Activated T-cell treated with anti-CD3 and anti-CD28 coated beads for 1 hour (primary cell): ENCODE data around the gene KIF21B.

Experiments used
- DNase-seq: peaks from one replicate; pipeline ENCODE4 v3.0.0-alpha.2; 2020; ENCODE audit warnings: low read depth

The KIF21B gene

DNA sequence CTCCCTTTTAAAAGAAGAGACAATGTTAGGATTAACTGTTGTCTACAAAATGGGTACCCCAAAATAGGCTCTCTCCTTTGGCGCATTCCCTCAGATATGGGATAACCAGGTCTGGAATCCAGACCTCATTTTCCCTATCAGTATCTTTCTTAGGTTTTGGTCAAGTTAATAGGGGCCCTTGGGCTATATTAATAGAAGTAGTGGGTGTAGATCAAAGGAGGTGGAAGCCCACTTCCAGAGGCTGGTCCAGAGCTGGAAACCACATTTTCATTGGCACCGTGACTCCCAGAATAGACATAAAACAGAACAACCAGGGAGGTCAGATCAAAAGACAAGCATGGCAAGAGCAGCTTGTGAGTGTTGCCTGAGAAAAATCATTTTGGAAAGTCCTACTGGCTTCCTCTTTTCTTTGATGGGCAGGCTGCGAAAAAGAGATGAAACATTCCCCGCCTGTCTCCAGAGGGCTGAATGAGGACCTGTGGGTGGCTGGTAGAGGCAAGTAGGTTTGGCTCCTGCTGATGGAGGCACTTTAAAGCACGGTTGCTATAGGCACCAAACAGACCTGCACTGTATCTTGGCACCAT, 25.8 kb upstream of the KIF21B start:
- no peak for DNase-seq

GRCh38 chr1:201048521-201048920, 25.0 kb upstream of the KIF21B start:
- no peak for DNase-seq

DNA sequence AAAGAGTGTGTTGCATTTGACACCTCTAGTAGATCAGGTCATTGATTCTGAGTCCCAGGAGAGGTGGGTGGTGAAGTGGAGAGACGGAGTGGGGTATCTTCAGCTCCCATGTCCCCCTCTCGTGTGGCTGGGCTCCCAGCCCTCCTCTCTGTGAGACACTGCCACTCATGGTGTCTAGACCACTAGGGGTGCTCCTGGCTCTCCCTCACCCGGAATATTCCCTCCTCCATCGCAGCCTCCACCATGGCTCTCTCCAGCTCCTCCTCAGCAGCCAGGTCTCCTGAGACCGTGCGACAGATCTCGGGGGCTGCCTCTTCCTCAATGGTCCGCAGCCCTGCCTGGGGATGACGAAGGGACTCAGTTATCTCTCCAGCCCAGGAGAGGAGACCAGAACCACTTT, 20.6 kb upstream of the KIF21B start:
- DNase-seq: no peak

DNA sequence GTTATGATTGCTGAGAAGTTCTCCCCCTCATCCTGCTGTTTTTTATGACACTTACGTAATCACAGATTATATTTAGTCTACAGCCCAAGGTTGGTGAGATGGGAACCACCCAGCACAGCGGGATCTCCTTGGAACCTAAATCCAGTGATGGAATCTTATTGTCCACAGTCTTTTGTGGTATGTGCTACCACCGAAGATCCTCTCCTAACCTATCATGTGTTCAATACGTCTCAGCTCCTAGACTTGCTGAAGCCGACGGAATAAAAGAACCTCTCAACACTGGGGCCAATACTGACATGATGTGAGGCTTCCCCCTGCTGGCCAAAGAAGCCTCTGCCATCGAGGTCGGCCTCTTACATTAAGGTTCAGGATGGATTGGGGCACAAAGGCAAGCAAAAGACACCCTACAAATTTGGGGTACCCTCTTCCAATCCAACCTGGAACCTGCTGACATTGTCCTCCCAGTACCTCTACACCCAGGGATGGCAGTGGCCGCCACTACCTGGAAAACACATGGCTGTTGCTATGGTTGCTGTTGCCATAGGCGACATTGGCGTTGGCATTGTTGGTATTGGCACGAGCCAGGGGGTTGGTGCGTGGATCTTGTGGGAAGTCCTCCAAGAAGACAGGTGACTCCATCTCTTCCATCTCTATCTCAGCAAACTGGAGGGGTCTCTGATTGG, 19.4 kb upstream of the KIF21B start:
- peak; percentile 59 for DNase-seq

DNA sequence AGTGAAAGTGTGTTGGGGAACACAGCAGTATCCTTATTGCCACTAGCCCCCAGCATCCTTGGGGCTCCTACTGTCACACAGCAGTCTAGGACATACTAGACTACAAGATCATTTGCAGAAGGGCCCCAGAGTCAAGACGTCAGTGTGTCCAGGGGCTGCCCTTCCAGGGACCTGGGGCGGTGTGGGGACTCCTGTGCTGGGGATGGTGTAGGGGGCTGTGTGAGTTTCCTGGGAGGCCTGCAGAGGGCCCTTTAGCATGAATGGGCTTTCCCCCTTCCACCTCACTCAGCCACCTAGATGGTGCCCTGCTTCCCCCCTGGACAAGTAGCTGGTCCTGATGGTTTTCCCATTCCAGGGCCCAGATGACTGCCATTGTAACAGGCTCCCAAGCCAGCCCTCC, 17.5 kb upstream of the KIF21B start:
- DNase-seq: no peak

DNA sequence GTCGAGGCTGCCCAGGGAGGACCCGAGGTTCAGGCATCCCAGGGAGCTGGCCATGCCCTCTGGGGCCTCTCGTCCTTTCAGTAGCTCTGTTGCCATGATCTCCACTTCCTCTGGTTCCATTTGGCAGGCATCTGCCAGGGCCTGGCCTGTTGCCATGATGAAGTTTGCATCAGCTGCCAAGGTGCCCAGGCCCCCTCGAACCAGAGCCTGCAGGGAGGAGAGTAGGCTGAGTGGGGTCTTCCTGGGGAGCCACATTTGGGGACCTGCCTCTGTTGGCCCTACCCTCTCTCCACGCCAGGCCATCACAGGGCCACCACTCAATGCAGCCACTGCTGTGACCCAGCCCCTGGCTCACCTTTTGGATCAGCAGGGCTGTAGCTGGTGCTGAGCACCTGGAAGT, 16.4 kb upstream of the KIF21B start:
- DNase-seq: no peak

DNA sequence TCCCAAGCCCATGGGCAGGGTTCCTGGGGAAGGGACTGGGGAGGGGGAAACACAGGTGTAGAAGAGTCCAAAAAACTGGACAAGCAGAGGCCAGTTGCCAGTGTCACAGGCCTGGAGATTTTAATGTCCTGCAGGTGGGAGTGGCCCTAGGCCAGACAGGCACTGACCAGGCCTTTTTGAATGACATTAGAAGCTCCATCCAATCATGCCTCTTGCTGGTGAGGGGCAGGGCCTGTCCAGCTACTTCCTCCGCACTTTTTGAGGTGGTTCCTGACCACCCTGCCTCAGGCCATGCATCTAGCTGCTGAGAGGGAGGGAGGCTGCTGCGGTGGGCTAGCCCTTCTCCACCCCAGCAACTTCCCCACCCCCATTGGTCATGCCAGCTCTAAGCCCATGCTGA, 15.9 kb upstream of the KIF21B start:
- no peak for DNase-seq

DNA sequence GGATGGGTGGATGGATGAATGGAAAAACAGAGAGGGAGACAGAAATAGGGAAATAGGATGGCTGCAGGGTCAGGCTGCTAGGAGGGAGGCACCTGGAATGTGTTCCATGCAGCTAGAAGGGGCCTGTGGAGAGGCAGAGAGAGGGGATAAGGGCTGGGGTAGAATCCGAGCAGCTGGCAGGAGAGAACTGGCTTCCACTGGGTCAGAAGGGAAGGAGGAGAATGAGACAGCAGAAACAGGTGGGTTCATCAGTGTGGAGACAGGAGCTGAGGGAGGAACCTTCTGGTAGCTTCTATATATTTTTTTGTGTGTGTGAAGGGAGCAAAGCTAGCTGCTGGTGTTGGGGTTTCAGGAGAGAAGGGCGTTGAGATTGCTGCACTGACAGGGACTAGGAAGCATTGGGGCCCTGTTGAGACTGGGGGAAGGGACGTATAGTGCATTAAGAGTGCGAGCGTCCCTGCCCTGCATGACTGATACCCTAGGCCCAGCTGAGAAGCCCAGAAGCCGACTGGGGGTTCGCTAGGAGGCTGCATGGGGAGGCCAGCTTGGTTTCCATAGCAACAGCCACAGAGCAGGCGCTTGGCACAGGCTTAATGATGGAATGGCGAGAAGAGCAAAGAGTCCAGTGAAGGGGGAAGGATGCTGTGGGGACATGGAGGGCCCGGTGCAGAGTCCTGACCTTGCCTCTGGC, 14.8 kb upstream of the KIF21B start:
- DNase-seq: no peak

DNA sequence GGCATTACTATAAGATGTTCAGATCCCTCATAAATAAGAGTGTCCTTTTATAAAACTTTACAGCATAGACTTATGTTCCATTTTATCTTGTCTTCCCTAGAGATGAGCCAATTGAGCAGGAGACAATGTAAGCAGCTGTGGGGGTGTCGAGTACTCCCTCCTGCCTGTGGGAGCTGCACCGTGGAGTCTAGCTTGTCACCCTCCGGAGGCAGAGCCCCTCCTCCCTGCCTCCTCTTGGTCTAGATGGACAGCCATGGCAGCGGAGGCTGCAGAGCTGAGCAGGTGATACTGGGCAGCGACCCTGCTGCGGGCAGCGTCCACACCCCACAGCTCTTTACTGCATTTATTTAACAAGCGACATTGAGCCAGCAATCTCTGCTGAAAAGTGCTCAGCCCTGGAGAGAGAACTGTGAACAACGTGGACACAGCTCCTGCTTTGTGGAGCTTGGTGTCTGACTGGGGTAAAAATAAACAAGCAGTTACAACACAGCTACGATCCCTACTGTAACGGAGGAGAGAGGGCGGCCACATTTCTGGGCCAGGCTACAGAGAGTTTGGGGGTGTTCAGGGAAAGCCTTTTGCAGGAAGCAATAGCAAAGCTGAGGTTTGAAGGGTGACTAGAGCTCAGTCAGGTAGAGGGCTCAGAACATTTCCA, 12.8 kb upstream of the KIF21B start:
- DNase-seq: no peak

DNA sequence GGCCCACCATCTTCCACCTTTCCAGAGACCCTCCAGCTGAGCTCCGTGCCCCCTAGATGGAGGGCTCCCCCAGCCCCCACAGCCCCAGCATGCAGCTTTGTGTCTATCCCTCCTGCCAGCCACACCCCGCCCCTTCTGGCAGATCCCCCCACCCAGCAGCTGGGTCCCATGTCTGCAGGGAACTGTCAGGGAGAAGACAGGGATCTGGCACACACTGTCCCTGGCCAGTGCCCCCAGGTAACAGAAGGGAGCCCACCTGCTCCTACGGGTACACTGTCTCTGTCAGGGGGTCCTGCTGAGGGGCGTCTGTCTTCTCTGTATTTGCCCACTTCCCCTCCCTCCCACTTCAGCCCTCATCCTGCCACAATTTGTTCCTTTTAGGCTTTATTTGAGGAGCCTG, 11.2 kb upstream of the KIF21B start:
- DNase-seq: no peak

DNA sequence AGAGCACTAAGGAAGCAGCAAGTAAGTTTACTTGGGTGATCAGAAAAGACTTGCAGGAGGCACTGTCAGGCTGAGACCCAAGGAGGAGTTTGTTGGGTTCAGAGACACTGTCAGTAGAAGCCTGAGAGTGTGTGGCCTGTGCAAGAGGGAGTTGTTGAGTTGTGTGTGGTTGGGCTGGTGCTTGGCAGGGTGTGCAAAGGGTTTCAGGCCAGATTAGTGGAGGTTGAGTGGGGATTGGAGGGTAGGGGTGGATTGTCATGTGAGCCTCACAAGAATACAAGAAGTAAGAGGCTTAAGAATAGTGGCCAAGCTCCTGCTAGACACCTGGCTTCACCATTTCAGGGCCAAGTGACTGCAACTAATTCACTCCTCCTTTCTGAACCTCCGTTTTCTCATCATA, 8.9 kb upstream of the KIF21B start:
- DNase-seq: no peak

GRCh38 chr1:201028461-201028889, 5.0 kb upstream of the KIF21B start:
- DNase-seq: no peak

- no peak for DNase-seq
Measured at GRCh38 chr1:201026836-201027235, 3.3 kb upstream of the KIF21B start.

- DNase-seq: no peak
Measured at GRCh38 chr1:201026234-201026633, 2.7 kb upstream of the KIF21B start.

- DNase-seq: no peak
Measured at GRCh38 chr1:201025571-201026002, 2.1 kb upstream of the KIF21B start.

DNA sequence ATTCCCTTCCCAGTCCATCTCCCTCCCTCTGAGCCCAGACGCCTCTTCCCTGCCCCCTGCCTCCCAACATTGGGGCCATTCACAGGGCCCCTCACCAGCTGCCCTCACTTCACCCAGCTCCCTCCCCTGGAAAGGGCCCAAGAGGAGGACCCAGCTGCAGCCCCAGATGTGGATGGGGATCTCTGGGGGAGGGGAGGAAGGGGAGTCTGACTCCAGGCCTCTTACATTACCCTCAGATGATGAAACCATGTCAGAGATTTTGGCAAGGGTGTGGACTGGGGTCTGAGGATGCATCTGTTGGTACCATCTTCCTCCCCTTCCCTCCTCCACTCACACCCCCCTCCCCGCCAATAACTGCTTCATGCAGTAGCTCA, 1.1 kb upstream of the KIF21B start:
- no peak for DNase-seq

DNA sequence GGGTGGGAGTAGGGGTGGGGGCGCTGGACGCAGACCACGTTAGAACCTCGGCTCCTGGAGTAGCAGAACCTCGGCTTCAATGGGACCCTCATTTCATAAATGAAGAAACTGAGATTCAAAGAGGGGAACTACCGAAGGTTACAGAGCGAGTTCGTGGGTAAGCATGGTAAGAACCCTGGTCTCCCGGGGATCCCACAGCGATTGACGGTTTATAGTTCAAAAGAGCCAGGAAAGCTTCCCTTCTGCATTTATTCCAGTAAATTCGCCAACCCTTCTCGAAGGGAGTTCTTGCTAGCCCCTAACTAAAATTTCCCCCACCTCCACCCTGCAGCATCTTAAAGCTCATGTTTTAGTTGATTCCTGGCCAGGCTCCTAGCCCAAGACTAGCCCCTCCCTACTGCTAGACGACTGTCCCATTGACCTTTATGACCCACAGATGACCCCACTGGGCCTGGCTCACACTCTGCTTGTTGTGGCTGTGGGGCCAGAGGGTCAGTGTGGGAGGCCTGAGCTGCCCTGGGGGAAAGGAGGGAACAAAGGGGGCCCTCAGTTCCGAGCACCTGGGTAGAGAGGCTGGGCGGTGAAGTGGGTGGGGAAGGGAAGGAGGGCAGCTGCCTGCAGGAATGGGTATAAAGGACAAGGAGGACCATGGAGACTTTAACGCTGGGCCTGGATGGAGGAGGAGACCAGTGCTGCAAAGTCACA, 558 bp upstream of the KIF21B start:
- DNase-seq: no peak

DNA sequence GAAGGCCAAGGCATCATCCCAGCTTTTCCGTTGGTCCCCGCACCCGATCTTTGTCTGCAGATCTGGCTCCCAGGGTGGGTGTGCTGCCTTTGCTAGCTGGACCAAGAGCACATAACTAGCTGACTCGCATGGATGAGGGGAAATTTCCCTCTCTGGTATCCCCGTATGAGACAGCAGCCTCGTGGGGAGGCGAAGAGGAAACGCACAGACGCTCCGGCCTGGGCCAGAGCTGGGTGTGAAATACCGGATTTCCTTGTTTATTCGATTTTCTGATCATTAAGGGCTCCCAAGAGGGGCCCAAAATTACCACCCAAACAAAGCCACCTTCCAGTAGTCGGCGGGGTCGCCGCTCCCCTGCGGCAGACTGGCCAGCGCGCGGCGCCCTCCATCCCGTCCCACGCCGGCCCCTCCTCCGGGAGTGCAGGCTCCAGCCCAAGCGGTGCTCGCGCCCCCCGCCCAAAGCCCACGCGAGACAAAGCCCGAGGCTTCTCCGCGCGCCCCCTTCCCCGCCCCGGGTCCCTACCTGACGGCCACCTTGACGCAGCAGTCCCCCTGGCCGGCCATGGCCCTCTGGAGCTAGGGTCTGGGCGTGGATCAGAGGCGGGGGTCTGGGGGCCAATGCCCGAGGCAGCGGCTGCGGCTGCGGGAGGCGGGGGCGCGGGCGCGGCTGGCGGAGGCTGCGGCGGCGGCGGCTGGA, 546 bp downstream of the KIF21B start:
- peak; percentile 25 for DNase-seq

DNA sequence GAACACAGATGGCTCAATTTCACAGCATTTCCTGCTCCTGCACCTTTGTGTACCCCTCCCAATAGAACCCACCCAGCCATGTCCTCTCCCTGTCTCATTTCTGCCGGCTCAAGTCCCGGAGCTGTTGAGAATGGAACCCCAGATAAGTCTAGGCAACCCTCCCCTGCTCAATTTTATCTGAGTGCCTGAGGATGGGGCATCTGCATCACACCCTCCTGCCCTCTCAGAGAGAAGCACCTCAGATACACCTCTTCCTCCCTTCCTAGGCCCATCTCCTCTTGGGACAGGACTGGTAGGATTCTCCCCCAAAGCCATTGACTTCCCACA, 1.1 kb downstream of the KIF21B start:
- no peak for DNase-seq

DNA sequence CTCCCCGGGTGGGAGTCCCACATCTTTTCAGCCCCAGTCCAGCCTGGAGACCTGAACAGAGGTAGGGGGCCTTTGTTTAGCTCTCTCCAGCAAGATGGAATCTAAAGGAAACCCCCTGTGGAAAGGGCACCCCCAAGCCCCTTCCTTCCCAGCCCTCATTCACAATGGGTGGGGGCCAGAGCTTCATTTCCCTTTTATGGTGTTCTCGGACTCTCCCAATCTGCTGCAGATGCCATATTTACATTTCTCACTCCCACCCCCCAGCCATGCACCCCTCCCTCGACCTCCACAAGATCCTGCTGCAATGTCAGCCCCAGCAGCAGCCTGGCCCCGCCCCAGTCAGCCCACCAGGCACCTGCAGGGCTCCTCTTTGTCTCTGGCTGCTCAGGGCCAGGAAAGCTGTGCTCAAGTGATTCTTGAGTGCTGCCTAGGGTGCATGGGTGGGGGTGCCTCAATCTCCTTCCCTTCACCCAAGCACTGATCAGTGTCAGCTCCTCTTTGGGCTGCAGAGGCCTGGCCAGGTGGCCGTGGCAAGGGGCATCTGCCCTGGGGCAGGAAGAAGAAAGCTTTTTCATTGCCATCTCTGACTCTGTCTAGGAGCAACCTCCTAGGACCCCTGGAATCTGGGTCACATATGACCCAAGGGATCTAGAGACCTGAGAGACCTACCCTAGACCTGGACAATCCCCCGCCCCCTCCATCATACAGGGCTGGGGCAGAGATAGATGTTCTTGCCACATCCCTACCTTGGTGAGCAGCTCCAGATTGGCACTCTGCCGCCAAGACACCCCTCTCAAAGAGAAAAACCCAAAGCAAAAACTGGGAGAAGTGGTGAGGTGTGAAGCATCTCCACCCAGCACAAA, 1.7 kb downstream of the KIF21B start:
- no peak for DNase-seq
